ENCODE data around the gene TNFRSF1B.
A peak's percentile ranks its signal among the peaks of the same experiment; 100 is the strongest.

TNFRSF1B gene

DNA sequence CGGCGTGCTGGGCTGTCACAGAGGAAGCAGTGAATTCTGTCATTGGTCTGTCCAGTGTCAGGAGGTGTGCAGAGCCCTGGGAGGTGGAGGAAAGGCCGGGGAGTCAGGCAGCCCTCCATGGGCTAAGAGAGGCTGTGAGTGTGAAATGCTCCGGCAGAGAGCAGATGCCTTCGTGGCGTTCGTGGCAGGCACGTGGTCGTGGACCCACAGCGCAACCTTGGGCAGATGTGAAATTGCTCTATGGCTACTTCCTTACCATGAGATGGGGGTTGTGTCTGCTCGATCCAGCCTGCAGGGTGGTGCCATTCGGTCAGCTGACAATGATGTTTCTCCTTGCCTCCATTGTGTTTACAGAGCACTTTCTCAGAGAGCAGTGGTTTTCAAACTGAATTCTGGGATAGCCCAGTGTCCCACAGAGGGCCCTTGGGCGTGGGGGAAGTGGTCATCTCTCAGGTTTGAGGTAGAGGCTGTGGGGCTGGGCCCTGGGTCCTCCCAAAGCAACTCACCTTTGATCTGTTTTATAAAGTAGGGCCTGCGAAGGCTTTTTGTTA is 27.9 kb downstream of the TNFRSF1B start:
- no peak for DNase-seq (ENCODE audit: low read depth in 2 of 2)

DNA sequence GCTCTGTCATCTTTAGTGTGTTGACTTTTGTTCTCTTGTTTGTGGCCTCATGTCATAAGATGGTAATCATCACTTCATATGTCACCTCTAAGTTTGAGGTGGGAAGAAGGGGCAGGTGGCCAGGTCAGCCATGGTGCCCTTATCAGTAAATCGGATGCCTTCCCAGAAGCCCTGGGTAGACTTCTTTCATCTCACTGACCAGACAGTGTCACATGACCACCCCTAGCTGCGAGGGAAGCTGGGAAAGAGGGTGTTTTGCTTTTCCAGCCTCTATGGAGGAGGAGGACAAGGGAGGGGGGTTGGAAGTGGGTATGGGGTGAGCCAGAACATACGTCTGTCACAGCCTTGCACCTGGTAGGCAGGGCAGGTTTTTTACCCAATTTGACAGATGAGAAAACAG is 28.6 kb downstream of the TNFRSF1B start:
- no peak for DNase-seq (ENCODE audit: low read depth in 2 of 2)

DNA sequence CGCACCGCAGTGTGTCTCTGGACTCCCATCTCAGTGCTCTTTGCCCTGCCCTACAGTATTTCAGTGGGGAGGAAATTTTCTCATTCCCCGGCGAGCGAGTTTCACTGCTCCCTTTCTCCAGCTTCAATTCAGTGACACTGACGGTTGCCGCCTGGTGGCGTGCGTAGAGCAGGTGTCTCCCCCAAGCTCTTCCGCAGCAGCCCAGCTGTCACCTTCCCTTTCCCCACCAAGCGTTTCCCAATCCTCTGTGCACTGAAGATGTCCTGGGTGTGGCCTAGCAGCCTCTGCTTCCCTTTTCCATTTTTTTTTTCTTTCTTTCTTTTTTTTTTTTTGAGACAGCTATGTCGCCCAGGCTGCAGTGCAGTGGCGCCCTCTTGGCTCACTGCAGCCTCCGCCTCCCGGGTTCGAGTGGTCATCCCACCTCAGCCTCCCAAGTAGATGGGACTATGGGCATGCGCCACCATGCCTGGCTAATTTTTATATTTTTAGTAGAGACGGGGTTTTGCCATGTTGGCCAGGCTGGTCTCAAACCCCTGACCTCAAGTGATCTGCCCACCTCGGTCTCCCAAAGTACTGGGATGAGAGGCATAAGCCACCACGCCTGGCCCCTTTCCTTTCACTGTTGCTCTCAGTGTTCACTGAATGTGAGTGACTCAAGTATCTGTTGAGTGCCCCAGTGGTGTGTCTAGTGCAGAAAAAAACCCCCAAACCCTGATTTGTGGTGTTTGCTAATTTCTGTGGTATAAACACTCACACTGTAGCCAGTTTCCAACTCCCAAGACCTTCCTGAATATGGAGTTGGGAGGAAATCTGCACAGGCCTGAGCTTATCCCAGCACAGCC is 30.1 kb downstream of the TNFRSF1B start:
- no peak for DNase-seq (ENCODE audit: low read depth in 2 of 2)

DNA sequence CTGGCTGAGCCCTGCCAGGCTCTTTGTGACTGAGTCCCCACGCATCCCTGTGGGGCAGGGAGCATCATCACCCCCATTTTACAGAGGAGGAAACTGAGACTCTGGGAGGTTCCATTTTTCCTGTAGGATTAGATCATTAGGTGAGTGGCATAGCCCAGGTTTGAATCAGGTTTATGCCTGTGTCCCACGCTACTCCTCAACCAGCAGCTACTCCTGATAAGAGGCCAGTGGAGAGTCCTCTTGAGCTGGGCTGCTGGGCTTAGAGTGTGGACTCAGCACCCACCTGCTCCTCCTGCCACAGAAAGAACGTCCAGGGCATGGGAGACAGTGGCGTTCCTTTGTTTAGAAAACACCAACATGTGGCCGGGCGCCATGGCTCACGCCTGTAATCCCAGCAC is 30.7 kb downstream of the TNFRSF1B start:
- no peak for DNase-seq (ENCODE audit: low read depth in 2 of 2)

DNA sequence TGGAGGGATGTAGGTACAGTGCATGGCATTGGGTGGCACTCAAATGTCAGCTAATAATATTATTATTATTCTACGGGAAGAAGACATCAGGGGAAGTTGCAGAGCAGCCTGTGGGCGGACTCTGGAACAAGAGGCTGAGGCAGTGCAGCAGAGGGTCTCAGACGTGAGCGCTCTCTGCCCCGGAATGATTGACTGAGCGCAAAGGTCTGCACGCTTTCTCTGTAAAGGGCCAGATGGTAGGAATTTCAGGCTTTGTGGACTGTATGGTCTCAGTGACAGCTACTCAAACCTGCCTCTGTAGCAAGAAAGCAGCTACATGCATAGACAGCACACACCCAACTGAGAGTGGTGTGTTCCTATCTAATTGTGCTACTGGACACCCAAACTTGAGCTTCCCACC is 33.4 kb downstream of the TNFRSF1B start:
- DNase-seq (ENCODE audit: low read depth in 2 of 2) = no peak

DNA sequence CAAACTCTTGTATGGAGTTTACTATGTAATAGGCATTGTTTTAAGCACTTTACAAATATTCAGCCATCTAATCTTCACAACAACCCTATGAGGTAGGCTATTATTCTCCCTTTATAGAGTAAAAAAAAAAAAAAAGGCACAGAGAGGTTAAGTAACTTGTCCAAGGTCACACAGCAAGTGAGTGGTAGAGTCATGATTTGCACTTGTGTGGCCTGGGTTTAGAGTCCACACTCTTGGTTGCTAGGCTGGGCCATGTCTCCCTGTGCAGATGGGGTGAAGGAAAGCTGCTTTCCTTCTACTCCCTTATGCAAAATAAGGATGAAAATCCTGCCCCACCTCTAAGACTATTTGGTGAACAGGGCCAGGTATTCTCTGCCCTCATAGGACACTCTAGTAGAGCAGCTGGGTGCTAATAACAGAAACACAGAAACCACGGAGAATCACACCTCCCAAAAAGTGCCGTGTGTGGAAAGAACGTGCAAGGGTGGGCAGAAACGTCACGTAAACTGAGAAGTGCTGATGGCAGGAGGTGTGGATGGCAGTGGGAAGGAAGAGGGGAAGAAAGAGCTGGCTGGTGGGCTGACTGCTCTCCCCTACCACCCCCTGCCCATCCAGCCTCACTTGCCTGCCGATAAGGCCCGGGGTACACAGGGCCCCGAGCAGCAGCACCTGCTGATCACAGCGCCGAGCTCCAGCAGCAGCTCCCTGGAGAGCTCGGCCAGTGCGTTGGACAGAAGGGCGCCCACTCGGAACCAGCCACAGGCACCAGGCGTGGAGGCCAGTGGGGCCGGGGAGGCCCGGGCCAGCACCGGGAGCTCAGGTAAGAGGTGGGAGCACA is 34.8 kb downstream of the TNFRSF1B start:
- DNase-seq (ENCODE audit: low read depth in 2 of 2) = no peak

DNA sequence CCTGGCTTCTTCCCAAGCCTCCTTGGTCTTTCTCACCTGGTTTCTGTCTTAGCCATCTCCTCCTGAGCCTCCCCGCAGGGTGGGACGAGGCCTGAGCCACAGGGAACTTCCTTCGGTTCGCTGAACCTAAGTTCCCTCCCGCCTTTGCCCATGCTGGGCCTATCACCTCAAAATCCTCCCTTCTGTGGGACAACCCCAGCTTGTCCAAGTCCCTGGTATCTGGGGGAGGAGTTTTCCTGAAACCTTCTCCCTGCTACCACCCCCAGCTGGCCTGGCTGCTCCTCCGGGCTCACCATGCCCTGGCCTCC is 35.4 kb downstream of the TNFRSF1B start:
- DNase-seq (ENCODE audit: low read depth in 2 of 2) = no peak

DNA sequence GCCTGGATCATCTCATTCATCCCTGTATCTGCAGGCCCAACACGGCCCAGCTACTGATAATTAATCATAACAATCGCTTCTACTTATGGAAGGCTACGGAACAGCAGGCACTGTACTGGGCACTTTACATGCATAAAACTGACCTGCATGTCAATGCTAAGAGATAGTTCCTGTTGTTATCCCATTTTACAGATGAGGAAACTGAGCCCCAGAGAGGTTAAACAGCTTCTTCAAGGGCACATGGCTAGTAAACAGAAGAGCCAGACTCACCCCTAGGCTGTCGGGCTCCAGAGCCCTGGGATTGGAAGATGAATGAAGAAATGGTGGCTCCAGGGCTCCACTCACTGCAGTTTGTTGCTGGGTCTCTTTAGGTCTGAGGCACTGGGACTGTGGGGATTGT is 35.8 kb downstream of the TNFRSF1B start:
- no peak for DNase-seq (ENCODE audit: low read depth in 2 of 2)

DNA sequence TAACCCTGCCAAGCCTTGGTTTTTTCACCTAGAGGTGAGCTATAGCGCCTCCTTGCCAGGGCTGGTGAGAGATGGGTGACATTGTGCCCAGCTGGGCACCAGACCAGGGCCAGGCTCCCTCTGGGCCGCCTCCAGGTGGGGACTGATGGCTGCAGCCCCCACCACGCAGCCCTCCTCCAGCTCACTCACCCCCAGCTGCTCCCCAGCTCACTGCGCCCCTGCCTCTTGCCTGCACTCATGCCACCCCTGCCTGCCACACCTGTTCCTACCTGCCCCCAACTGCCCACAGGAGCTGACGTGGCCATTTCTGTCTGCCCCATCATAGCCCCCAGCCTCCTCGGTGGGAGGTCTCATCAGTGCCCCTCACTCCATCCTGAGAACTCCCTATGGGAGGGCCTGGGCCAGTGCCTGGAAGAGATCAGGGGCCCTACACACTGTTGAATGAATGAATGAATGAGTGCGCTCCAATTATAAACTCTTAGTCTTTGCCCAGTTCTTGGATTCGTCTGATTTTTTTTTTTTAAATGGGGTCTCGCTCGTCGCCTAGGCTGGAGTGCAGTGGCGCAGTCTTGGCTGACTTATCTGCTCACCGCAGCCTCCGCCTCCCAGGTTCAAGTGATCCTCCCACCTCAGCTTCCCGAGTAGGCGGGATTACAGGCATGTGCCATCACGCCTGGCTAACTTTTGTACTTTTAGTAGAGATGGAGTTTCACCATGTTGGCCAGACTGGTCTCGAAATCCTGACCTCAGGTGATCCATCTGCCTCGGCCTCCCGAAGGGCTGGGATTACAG is 36.6 kb downstream of the TNFRSF1B start:
- DNase-seq (ENCODE audit: low read depth in 2 of 2) = no peak

DNA sequence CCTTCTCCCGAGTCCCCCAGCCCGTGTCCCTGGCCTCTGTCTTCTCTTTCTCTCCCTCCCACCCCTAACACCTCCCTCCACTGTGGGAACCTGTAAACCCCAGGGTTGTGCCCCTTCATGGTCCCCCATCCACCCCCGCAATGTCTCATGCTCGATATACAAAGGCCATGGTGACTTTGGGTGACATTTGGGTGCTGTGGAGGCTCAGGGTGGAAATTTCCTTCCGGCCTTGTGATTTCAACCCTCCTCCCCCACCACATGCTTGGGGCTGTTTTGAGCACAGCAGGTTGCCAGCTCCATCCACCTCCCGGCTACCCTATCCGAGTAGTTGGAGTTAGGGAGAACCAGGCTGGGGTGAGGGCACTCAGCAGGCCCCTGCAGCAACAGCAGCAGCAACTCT is 37.3 kb downstream of the TNFRSF1B start:
- no peak for DNase-seq (ENCODE audit: low read depth in 2 of 2)

DNA sequence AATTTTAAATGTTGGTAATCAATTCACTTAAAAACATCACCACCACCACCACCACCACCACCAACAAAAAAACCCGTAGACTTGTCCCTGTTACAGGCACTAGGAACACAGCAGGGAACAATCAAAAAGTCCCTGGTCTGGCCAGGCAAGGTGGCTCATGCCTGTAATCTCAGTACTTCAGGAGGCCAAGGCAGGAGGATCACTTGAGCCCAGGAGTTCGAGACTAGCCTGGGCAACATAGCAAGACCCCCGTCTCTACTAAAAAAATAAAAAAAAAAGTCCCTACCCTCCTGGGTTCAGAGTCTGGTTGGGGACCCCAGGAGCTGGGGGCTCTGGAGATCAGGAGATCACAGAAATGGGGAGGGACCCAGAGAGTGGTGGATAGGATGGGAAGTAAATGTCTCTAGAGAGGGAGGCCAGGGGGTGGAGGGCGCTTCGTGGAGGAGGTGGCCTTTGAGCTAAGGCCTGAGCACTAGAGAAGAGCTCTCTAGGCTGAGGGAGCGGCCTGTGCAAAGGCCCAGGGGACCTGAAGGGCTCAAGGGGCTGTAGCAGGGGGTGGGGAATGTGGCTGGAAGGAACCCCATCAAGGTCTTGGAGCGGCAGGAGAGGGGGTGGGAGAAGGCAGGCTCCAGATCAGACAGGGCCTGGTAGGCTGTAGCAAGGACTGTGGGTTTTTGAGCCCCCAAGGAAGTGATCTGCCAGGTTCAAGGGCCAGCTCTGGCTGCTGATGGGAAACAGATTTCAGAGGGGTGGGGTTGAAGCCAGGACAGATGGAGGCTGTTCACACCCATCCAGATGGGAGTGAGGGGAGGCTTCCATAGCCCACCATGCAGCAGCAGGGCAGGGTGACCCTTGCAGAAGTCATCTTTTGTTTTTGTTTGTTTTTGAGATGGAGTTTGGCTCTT is 38.2 kb downstream of the TNFRSF1B start:
- no peak for DNase-seq (ENCODE audit: low read depth in 2 of 2)

DNA sequence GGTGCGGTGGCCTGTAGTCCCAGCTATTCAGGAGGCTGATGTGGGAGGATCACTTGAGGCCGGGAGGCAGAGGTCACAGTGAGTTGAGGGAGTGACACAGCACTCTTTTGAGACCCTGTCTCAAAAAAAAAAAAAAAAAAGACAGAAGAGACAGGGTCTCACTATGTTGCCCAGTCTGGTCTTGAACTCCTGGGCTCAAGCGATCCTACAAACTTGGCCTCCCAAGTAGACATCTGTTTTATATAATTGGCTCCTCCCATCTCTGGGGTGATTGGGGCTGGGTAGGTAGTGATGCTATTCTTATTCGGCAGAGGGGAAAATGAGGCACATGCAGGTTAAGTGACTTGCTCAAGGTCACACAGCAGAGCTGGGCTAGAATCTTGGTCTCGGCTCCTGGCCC is 39.4 kb downstream of the TNFRSF1B start:
- DNase-seq (ENCODE audit: low read depth in 2 of 2) = no peak

DNA sequence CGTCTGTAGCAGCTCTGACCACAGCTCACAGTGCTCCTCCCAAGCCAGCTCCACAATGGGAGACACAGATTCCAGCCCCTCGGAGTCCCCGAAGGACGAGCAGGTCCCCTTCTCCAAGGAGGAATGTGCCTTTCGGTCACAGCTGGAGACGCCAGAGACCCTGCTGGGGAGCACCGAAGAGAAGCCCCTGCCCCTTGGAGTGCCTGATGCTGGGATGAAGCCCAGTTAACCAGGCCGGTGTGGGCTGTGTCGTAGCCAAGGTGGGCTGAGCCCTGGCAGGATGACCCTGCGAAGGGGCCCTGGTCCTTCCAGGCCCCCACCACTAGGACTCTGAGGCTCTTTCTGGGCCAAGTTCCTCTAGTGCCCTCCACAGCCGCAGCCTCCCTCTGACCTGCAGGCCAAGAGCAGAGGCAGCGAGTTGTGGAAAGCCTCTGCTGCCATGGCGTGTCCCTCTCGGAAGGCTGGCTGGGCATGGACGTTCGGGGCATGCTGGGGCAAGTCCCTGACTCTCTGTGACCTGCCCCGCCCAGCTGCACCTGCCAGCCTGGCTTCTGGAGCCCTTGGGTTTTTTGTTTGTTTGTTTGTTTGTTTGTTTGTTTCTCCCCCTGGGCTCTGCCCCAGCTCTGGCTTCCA is 40.1 kb downstream of the TNFRSF1B start:
- DNase-seq (ENCODE audit: low read depth in 2 of 2) = no peak

DNA sequence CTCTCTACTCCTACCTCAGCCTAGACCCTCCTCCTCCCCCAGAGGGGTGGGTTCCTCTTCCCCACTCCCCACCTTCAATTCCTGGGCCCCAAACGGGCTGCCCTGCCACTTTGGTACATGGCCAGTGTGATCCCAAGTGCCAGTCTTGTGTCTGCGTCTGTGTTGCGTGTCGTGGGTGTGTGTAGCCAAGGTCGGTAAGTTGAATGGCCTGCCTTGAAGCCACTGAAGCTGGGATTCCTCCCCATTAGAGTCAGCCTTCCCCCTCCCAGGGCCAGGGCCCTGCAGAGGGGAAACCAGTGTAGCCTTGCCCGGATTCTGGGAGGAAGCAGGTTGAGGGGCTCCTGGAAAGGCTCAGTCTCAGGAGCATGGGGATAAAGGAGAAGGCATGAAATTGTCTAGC is 41.5 kb downstream of the TNFRSF1B start:
- DNase-seq (ENCODE audit: low read depth in 2 of 2) = no peak

DNA sequence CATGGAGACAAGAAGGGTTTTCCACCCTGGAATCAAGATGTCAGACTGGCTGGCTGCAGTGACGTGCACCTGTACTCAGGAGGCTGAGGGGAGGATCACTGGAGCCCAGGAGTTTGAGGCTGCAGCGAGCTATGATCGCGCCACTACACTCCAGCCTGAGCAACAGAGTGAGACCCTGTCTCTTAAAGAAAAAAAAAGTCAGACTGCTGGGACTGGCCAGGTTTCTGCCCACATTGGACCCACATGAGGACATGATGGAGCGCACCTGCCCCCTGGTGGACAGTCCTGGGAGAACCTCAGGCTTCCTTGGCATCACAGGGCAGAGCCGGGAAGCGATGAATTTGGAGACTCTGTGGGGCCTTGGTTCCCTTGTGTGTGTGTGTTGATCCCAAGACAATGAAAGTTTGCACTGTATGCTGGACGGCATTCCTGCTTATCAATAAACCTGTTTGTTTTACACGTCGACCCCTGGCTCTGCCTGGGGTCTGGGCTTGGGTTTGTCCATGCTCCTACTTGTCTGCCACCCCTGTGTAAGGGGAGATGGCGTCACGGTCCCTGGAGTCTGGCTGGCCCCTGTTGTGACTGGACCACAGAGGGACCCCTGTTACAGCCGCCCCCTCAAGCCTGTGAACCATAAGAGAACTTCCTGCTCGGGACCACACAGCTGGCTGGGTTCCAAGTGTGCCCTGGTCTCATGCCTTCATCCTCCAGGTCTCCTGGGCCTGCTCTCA is 42.1 kb downstream of the TNFRSF1B start:
- peak; percentile 30 to 34 for DNase-seq (ENCODE audit: low read depth in 2 of 2)

DNA sequence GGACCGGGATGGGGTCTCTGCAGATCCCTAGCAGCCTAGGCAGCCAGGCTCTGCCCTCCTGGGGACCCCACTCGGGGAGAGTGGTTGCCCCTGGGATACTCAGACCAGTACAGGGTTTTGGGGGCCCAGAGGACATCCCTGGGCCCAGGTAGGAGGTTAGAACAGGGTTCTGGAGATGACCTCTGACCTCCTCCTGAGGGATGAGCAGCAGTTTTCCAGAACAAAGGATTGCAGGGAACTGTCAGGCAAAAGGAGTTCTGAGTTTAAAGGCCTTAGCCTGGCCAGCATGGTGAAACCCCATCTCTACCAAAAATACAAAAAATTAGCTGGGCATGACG is 42.7 kb downstream of the TNFRSF1B start:
- DNase-seq (ENCODE audit: low read depth in 2 of 2) = no peak

DNA sequence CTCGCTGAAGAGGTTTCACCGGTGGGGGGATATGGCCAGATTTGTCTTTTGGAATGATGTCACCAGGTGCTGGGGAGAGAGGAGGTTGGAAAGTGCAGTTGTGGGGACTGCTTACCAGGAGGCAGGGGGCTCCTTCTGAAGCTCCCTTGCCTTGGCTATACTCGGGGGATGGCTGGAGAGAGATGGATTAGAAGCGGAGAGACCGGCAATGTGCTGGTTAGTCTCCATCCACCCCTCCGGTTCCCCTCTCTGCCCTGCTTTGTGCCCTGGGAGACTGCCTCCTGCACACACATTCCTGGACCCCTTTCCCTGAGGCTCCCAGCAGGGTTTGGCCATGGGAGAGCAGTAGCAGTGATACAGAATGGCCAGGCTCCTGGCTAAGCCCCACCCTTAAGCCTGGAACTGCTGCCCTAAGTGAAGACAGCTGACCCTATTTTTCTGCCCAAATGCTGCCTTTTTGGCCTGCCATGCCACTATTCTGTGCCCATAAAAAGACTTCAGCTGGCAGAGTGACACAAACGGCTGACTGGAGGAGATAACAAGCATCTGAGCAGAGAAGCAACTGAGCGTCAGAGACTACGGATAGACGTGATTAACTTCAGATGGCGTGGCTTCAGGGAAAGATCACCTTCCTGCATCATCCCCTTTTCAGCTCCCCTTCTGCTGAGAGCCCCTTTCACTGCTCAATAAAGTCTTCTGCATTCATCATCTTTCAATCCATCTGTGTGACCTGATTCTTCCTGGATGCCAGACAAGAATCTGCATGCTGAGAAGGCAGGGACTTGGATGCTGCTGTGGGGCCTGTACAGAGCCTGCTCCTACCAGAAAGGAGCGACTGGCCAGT is 48.5 kb downstream of the TNFRSF1B start:
- no peak for DNase-seq (ENCODE audit: low read depth in 2 of 2)

DNA sequence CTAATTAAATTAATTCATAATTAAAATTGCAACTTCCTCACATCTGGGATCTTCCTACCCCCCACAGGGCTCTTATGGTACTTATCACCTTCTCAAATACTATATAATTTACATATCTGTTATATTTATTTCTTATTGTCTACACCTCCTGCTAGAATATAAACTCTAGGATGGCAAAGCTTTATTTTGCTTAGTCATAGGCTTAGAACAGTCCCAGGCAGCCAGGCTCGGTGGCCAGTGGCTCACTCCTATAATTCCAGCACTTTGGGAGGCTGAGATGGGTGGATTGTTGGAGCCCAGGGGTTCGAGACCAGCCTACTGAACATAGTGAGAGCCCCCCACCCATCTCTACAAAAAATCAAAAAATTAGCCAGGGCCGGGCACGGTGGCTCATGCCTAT is 53.0 kb downstream of the TNFRSF1B start:
- no peak for DNase-seq (ENCODE audit: low read depth in 2 of 2)

DNA sequence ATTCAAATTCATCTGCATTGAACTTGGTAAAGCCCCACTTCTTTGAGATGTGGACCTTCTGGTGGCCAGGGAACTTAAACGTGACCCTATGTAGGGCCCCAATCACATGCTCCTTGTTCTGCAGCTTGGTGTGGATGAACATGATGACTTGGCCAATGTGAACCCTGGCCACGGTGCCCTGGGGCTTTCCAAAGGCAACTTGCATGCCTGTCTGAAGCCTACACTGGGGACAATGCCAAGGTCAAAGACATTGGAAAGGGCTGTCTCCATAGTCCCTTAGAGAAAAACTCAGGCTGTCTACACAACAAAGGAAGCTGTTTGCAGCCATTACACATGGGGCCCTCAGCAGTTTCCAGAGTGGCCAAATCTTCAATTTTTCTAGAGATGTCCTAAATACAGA is 54.1 kb downstream of the TNFRSF1B start:
- DNase-seq (ENCODE audit: low read depth in 2 of 2) = no peak
